NCI-H460 (cell line): ENCODE results near the gene VGLL3. TPM values are rescaled to one million over a fixed set of nuclear protein-coding genes. Genes with fewer than 3 reads are reported as not detected.

Experiments
- DNase-seq: peaks from one replicate; pipeline ENCODE4 v3.0.0-alpha.2; 2016; ENCODE audit warnings: low read depth; ENCODE audit errors: extremely low read depth
- total RNA-seq: library from RNA; depleted of rRNA; stranded (reverse); fragments of >200 nt; shearing (Covaris generic); gene quantifications from 2 replicates; pipeline ENCODE4 v1.2.3, GENCODE V29; 2014

Gene VGLL3
- total RNA-seq, 1 experiment from 2014 or later: 0.02 TPM

DNA sequence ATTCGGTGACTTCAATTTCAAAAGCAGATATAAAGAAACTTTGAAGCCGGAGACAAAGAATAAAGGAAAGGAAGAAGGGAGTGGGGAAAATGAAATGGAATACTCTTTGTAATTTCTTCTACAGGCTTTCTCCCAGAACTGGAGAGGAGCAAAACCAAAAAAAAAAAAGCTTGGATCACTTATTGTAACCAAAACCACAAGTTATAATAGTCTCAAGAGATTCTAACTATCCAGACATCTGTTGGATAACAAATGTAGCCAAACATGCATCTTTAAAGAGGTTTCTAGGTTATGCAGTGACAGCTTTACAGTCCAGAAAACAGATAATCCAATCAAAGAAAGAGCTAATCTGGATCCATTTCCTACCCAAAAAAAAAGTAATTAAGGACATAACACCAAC is 36.2 kb downstream of the VGLL3 start:
- DNase-seq: no peak

DNA sequence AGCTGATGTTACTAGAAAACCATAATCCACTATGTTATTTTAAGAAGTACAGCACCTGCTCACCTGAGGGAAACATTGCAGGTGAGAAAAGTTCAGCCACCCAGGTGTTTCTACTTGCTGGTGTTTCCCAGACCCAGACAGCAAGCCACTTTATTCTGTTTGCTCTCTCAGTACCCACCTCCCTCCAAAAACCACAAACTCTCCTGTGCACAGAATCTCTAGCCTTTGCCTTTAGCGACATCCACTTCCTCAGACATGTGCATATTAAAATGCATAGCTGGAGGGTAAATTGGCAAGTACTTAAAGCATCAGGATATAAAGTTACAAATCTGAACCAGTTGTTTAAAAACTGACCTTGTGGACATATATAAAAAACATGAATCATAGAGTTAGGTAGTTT is 36.7 kb downstream of the VGLL3 start:
- DNase-seq: no peak

DNA sequence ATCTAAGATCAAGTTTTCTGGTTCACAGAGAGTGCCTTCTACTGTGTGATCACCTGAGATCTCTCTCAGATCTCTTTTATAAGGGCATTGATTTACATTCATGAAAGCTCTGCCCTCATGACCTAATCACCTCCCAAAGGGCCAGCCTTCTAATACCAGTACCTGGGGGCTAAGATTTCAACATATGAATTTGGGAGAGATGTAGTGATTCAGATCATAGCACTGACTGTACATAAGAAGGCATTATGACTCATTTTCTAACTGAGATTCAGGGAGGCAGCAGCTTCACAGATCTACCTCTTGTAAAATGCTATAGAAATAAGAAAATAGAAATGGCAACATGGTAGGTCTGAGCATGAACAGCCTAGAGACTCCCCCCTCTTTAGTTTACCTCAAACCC is 39.6 kb downstream of the VGLL3 start:
- DNase-seq: no peak

DNA sequence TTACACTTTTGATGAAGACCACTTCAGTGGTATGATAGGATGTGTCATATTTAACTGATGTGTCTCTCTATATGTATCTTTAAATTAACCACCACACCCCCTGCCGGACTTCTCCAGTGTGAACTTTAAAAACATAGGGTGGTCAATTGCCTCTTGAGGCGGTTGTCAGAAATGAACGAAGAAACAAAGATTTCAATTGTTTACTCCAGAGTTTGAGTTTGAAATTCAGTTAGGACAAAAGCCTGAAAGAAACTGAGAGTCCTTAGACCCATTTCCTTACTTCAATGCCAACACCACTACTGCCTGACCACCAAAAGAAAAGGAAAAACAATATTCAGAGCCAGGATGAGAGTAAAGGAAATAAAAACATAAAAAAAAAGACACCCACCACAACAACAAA is 40.2 kb downstream of the VGLL3 start:
- DNase-seq: no peak

DNA sequence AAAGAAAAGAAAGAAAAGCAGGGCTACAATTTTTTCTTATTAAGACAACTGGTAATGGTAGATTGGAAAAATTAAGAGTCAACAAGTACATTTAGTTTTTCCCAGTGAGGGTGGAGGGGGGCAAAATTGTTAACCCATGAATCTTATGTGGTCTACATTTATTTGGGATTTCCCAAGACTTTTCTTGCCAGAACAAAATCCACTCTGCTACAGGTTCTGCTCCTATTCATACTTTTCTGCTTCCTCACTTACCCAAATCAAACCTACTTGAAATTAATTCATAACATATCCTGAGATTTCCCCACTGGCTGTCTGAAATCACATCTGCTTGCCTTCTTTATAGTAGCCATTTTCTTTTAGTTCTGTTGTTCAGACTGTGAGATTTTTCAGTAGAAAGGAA is 41.1 kb downstream of the VGLL3 start:
- no peak for DNase-seq

DNA sequence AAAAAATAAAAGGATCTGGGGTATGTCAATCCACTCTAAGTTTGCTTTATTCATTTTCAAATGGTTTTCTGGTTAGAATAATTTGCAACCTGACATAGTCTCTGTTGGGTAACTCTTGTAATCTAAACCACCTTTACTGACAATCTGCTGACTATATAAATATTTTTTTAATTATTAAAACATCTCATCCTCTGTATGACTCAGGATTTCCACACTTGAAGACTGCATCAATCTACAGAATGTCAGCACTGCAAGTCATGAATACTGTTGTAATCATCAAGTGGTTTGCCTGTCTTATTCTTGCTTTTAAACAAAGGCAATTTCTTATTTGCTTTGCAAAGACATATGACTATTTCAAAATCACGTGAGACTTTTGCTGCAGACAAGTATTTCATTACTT is 42.1 kb downstream of the VGLL3 start:
- DNase-seq: no peak

DNA sequence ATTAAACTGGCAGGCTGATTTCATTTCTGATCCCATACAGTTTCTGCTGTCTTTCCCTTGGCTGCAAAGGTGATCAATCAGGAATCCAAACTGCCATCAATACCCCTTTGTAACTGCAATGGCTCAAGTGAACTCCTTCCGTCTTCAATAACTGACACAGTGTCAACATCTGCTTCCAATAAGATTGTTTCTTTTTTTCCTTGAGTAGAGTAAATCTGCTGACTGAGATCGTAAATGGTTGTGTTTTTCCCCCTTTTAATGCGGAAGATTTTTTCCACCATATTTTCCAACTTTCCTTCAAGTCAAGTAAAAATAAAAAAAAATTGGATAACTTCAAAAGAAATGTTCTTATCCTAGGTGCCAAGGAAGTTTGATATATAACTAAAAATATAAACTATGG is 48.7 kb downstream of the VGLL3 start:
- DNase-seq: no peak

DNA sequence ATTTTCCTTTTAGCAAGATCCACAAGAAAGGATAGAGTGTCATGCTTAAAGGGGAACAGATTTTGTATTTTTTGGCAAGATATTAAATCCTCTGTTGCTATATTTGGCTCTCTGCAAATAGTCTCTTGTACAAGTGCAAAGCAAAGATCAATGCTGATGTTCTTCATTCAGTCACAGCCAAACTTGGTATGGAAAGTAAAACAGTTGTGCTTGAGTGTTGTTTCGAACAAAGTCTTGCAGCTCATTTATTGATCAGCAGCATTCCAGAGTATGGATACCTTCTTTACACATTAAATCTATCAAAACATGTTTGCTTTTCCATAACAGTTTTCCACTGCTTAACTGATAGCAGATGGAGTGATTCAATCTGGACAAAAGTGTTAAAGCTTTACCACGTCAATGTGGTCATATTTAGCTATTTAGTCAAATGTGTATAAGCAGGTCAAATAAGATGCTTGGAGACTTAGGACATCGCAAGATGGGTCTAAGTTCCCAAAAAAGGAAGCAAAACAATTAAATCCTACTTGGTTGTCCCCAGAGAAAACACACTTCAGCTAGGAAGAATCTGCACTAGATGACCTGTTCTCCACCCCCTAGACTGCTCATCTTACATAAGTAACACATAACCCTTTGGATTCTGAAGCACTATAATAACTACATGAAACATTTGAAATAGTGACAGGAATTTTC is 52.4 kb downstream of the VGLL3 start:
- no peak for DNase-seq

DNA sequence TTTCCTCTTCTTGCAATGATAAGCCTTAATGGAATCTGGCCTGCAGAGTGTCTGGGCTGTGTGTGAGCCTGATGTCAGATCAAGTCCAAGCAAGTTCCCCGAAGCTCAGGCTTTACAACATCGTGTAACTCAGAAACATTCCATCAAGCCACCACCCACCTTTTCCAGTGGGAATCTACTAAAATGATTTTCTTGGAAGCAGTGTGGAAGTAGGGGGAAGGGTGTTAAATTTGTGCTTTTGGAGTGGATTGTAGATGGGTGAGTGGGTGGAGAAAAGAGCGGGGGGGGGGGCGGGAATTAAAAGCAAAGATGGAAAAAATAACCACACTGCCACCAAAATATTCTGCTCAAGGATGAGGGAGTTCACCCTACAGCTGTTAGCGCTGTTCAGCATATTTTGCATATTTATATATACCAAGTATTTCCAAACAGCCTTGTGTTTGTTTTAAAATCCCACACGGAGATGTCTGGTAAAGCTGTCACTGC is 53.6 kb downstream of the VGLL3 start:
- no peak for DNase-seq

DNA sequence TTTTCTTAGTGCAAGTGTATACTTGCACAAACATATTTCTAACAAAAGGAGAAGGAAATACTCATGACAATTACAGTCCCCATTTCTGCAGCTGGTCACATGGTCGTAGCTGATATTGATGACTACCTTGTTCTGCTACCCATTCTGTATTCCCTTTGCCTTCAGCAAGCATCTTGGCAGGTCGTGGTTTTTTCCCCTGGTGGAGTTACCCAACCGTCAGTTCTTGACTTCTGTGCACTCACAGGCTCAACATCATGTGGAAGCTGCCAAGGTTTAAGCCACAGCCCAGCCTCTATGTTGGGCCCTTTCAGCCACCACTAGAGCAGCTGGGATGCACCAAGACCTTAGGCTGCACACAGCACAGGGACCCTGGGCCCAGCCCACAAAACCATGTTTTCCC is 56.1 kb downstream of the VGLL3 start:
- DNase-seq: no peak

DNA sequence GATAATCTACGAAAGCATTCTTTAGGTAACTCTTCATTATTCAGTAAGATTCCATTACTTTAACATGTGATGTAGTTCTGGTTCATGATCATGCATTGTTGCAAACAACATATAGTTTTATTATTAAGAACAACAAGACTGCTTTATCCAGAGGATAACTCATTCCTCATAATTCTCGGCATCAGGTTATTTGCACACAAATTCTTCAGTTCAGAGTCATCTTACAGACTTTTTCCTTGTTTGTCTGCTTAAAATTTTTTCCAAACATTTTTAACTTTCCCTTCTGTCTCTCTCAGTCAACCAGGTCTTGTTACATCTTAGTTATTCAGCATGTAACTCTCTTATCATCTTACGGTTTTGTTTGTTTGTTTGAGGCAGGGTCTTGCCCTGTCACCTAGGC is 60.1 kb downstream of the VGLL3 start:
- no peak for DNase-seq

DNA sequence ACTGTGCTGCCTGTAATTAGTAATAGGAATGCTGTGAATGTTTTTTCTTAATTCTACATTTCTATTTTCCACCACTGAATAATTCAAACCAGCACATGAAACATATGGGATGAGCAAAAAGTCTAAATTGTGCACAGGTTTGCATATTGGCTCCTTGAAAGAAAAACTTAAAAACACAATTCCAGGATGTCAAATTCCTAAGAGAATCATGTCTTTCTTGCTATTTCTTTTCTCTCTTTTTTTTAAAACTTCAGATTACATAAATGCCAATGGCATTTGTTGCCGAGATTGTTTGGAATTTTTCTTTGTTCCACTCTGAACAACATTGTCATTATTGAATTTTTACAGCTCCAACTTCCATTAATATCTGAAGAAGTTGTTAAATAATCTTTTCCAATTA is 60.8 kb downstream of the VGLL3 start:
- no peak for DNase-seq

DNA sequence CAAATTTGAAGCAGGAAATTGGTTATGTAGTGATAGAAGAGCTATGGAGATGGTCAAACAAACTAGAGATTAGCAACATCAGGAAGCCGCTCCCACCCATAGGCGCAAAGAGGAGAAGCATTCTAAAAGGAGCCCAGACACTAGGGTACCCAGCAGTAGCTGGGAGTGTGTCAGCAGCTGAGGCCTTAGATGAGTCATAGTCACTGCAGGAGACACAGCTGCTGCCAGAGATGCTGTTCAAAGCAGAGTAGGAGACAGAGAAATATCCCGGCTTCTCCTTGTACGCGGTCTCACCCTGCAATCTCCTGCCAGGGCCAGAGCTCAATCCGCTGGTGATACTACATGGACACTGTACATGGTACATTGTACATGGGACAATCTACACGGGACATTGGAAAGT is 61.9 kb downstream of the VGLL3 start:
- no peak for DNase-seq

DNA sequence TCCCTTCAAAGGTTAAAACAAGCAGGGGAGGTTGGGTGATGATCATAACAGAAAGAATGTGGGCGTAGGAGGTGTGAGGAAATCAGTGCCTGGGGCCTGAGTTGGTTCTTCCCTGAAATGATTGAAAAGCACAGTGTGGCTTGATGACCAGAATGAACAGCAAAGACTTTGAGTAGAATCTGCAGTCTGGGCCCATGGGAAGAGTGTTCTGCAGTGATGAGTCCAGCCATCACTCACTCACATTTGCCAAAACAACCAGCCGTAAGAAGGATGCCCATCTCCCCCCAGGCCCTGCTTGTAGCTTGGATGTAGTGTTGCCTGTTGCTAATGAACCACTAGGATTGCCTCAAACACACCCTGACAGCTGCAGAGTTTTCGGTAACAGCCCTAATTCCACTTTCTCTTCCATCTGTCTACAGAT is 67.9 kb downstream of the VGLL3 start:
- no peak for DNase-seq

DNA sequence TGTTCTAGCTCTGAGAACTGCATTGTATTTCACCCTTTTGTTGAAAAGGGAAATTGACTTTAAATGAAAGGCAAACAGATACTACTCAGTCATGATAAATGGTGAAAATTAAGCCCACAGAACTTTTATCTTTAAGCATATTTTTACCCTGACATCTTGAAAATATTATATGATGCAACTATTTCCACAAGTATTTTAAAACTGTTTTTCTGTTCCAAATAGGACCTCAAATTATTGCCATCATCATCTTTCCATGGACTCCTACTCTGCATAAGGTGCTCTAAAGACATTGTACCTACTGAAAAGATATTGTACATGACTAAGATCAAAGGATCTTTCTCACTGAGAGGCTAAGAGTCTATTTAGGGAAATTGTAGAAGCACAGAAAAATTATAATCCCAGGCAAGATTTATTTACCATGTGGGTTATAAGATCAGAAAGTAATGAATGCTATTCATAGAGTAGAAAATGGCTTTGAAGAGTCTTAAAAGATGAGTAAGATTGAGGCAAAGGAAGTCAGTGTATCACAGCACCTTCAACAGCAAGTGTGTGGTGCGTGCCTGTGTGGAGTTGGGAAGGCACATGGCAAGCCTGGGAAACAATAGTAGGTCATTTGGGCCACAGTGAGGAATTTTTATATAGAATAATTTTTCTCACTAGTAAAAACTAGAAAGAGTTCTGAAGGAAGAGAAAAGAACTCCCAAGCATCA is 68.8 kb downstream of the VGLL3 start:
- DNase-seq: no peak

DNA sequence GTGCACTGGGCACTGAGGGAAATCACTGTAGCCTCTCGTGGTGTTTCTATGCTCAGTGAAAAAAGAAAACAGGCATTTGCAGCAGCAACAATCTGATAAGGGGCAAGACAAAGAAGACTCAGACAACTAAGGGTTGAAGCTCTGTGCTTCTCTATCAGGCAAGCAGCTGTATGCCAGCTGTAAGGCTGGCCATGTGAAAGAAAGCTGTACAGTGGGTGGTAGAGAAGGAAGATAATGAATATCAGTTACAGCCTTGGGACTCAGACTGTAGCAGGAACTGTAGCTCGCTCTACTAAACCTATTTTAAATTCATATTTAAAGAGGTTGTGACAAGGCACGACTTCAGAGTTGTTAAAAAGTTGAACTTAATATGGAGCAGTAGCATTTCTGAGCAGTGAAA is 76.3 kb downstream of the VGLL3 start:
- DNase-seq: no peak

DNA sequence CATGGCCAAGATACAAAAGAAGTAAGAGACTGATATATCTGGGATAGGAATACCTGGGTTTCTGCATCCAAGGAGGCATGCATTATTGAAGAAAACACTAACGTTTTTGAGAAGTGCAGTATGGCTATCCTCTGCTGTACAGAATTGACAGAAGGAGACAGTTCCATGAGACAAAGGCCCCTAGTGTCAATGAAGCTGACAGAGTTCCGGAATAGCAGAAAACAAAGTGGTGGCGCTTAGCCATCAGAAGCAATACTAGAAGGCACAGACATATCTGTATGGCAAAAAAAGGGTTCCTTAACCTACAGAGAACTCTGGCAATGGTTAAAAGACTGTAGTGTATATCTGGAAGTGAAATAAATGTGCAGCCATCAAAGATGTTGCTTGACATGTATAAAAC is 77.8 kb downstream of the VGLL3 start:
- no peak for DNase-seq

DNA sequence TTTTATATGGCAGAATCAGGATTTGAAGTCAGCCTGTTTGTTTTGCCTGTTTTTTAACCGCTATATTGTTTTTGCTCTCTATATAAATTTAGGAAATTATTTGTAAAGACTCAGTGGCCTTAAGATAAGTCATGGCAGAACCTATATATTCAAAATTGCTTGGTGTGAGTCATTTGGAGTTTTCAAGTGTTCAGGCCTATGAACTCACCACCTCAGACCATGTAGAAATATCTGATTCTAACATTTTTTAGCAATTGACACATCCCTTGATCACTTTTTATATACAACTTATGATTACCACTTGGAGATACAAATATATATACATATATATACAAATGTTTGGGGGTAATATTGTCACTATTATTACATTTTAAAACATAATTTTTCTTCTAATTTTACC is 95.7 kb downstream of the VGLL3 start:
- DNase-seq: no peak

DNA sequence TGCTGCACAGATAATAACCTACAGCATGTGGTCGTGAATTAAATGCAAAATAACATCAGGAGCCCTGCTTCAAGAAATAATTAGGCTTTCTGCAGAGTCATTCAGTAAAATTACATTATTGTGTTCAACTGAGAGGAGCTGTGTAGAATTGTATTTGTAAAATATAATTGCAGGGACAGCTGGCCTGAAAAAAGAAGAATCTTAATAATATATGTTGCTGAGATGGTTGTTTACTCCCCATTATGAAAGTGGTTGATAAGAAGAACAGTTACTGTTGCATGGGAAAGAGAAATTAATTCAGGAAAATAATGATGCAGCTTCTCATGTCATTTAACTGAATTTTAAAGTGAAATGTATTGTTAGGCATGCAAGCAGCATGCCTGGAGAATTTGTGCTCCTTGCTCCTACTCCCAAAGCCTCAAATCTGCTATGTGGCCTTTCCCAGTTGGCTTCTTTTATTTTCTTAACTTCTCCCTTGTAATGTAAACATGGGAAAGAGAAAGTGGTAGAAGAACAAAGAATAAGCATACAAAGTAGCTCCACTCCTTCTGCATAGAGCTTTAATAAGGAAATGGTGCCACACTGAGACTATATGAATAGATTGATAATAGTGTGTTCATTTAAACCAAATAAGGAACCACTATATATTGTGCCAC is 100.1 kb downstream of the VGLL3 start:
- DNase-seq: no peak
